Cardiac fibroblast (primary cell): Measurements from ENCODE around the gene THBS2.

ENCODE experiments used
- DNase-seq, 2 donors: peaks; one replicate each; pipeline versions ENCODE4 v3.0.0 to v3.0.0-alpha.2; 2010; ENCODE audit warnings: low read depth in 2 of 2
- H3K4me3 ChIP-seq, 2 donors: replicated peaks in 1 of 2; 1 replicate in 1 of 2; 2 replicates in 1 of 2; pipeline ENCODE4 v1.5.1; 2011; ENCODE audit warnings: low read depth in 2 of 2, low read length in 2 of 2, mild to moderate bottlenecking in 2 of 2, moderate library complexity in 1 of 2
- CTCF ChIP-seq: IDR thresholded peaks from one replicate; pipeline ENCODE4 v1.5.1; 2011; ENCODE audit warnings: low read depth, mild to moderate bottlenecking, low read length, inconsistent platforms

THBS2 gene

GRCh38 chr6:169256061-169256460 lies 2.4 kb upstream of the THBS2 start:
- no peak for TF ChIP-seq CTCF
- DNase-seq: no peak
- no peak overlapping the region for H3K4me3 ChIP-seq

GRCh38 chr6:169255643-169256042 lies 2.0 kb upstream of the THBS2 start:
- TF ChIP-seq CTCF: no peak
- DNase-seq: no peak
- H3K4me3 ChIP-seq: no peak overlapping the region

GRCh38 chr6:169254456-169255316 lies 1.0 kb upstream of the THBS2 start:
- H3K4me3 ChIP-seq: no peak overlapping the region
- no peak for DNase-seq
- TF ChIP-seq CTCF: no peak

- no peak for TF ChIP-seq CTCF
- peak; percentile 36 to 58 for DNase-seq
- peak overlapping the region; percentile 60 to 66 for H3K4me3 ChIP-seq
Observed at GRCh38 chr6:169252505-169253189, 999 bp downstream of the THBS2 start.

- peak in 1 of 2 donors; percentile 36 for DNase-seq
- peak overlapping the region; percentile 60 to 66 for H3K4me3 ChIP-seq
Observed at GRCh38 chr6:169251822-169252504, 1.7 kb downstream of the THBS2 start.

GRCh38 chr6:169251371-169251802 lies 2.3 kb downstream of the THBS2 start:
- H3K4me3 ChIP-seq: peak overlapping the region; percentile 60 to 66
- no peak for TF ChIP-seq CTCF
- DNase-seq: peak in 1 of 2 donors; percentile 51

More at GRCh38 chr6:169251822-169252504, 1.7 kb downstream of the THBS2 start:
- TF ChIP-seq CTCF: no peak
